Erythroblast (primary cell): ENCODE data around the gene PPARD.

Experiments
- GATA1 ChIP-seq: IDR thresholded peaks from 2 replicates; pipeline ENCODE4 v1.6.1; 2011; ENCODE audit warnings: low read depth, mild to moderate bottlenecking, control low read depth, low read length, moderate library complexity
- POLR2A ChIP-seq: IDR thresholded peaks from 2 replicates; pipeline ENCODE4 v1.6.1; 2011; ENCODE audit warnings: mild to moderate bottlenecking, low read length

DNA sequence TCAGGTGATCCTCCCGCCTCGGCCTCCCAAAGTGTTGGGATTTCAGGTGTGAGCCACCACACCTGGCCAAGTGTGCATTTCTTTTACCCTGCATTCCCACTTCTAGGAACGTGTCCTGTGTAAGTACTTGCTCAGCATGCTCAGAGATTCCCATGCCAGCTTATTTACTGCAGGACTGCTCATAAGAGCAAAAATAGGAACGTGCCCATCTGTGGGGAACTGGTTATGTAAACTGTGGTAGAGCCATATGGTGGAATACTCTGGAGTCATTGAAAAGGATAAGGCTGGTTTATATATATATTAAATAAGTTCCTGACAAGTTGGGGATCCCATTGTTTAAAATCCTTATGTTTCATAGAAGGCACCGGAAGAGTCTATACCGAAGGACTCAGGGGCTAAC is 71.6 kb downstream of the PPARD start:
- TF ChIP-seq POLR2A (no peak), GATA1 (no peak)
